GM12878 (cell line): ENCODE results near the gene CRTC1. TPM values are rescaled to one million over a fixed set of nuclear protein-coding genes. Genes with fewer than 3 reads are reported as not detected.

Experiments
- ATAC-seq: fragments of 200-7000 bp; cut with Tn5 transposase; 3 replicates; pipeline ENCODE4 v1.9.1; 2020; ENCODE audit warnings: mild to moderate bottlenecking, moderate library complexity
- BruUV-seq: library from RNA; stranded (reverse); fragments of 400-500 nt; replicated peaks from 2 replicates; lab custom pipeline; 2021; lab: Mats Ljungman, UMichigan
- CTCF ChIA-PET: fragments of 300-600 bp; sonication (Branson Sonifier 250); formaldehyde crosslinking; extraction: SDS; loops from one replicate; lab custom pipeline; 2021; ENCODE audit warnings: inconsistent platforms; lab: Yijun Ruan, JAX
- POLR2A ChIA-PET: fragments of 350-600 bp; formaldehyde crosslinking; extraction: SDS; loops from one replicate; lab custom pipeline; 2021; ENCODE audit warnings: inconsistent platforms; lab: Charles Lee
- RAD21 ChIA-PET: fragments of 300-600 bp; sonication (Branson Sonifier 250); formaldehyde crosslinking; loops from one replicate; lab custom pipeline; 2023; ENCODE audit warnings: antibody characterized with exemption; ENCODE audit not compliant: unreplicated experiment; lab: Charles Lee
- SMC1A ChIA-PET: fragments of 300-600 bp; sonication (Branson Sonifier 250); formaldehyde crosslinking; loops from one replicate; lab custom pipeline; 2023; ENCODE audit not compliant: unreplicated experiment, uncharacterized antibody; lab: Charles Lee
- DNase-seq: peaks from one replicate; pipeline ENCODE4 v3.0.0-alpha.2; 2011; ENCODE audit warnings: low read depth, low spot score
- FAIRE-seq: peaks from 3 replicates; lab custom pipeline; 2011; peaks lifted over from hg19 to GRCh38; lab: Jason Lieb, UNC
- H2AFZ ChIP-seq: 2 replicates; pipeline ENCODE4 v1.6.0; 2011; ENCODE audit warnings: low read depth, low read length, control low read depth; ENCODE audit not compliant: control insufficient read depth
- H3K27ac ChIP-seq: 2 replicates; pipeline ENCODE4 v1.5.1; 2011; ENCODE audit warnings: control low read depth; ENCODE audit not compliant: control insufficient read depth, insufficient read depth
- H3K27me3 ChIP-seq, 2 experiments: replicated peaks in 1 of 2; 2 replicates each; pipeline versions ENCODE4 v1.6.0 to v1.6.1; 2011; ENCODE audit warnings: low read length in 1 of 2; ENCODE audit not compliant: control insufficient read depth in 2 of 2, insufficient read depth in 2 of 2
- H3K36me3 ChIP-seq, 2 experiments: 2 replicates each; pipeline ENCODE4 v1.5.1; 2011; ENCODE audit warnings: low read length in 1 of 2; ENCODE audit not compliant: control insufficient read depth in 2 of 2, insufficient read depth in 2 of 2
- H3K4me1 ChIP-seq: 2 replicates; pipeline ENCODE4 v1.6.1; 2011; ENCODE audit warnings: mild to moderate bottlenecking, low read length, moderate library complexity, mixed read lengths; ENCODE audit not compliant: control insufficient read depth, insufficient read depth
- H3K4me2 ChIP-seq: 2 replicates; pipeline ENCODE4 v1.6.0; 2011; ENCODE audit warnings: control low read depth; ENCODE audit not compliant: control insufficient read depth, insufficient read depth
- H3K4me3 ChIP-seq: fragments of 200-600 bp; sonication (generic); 2 replicates; pipeline ENCODE4 v1.5.1; 2016
- H3K79me2 ChIP-seq: 2 replicates; pipeline ENCODE4 v1.6.0; 2011; ENCODE audit warnings: low read length; ENCODE audit not compliant: control insufficient read depth, insufficient read depth
- H3K9ac ChIP-seq: 2 replicates; pipeline ENCODE4 v1.8.0; 2011; ENCODE audit warnings: low read length, control low read depth, mixed read lengths; ENCODE audit not compliant: control insufficient read depth, insufficient read depth
- H3K9me3 ChIP-seq: replicated peaks from 3 replicates; pipeline ENCODE4 v1.5.1; 2011; ENCODE audit warnings: mild to moderate bottlenecking, low read length; ENCODE audit not compliant: control insufficient read depth, insufficient read depth
- H4K20me1 ChIP-seq: 2 replicates; pipeline ENCODE4 v1.6.0; 2011; ENCODE audit not compliant: control insufficient read depth, insufficient read depth
- CHD4 ChIP-seq: fragments of 200-600 bp; sonication (generic); IDR thresholded peaks from 2 replicates; pipeline ENCODE4 v1.6.1; 2016; ENCODE audit warnings: mild to moderate bottlenecking
- IKZF1 ChIP-seq: fragments of 450-650 bp; conservative IDR thresholded peaks from 2 replicates; pipeline ENCODE4 v1.6.1; 2017; ENCODE audit warnings: antibody characterized with exemption, mild to moderate bottlenecking
- PAX8 ChIP-seq: fragments of 450-650 bp; IDR thresholded peaks from 2 replicates; pipeline ENCODE4 v1.6.1; 2017; ENCODE audit warnings: mild to moderate bottlenecking, moderate library complexity
- SIN3A ChIP-seq: IDR thresholded peaks from 2 replicates; pipeline ENCODE4 v1.6.1; 2012; ENCODE audit warnings: low read depth, low read length, improper control_type of control experiment
- SREBF1 ChIP-seq: IDR thresholded peaks from 2 replicates; pipeline ENCODE4 v1.6.1; 2012; ENCODE audit warnings: mild to moderate bottlenecking, low read length
- WGBS: methylation state at CpG from one replicate; pipeline ENCODE4 v1.1.6; 2016; ENCODE audit warnings: low lambda C conversion rate; ENCODE audit not compliant: insufficient replicate concordance, insufficient coverage; ENCODE audit errors: missing lambda C conversion rate; 5-methylcytosine and 5-hydroxymethylcytosine counted together
- in situ Hi-C: fragments of 300-500 bp; cut with MboI; formaldehyde crosslinking; loops from 9 replicates; pipeline ENCODE4 v1.14.3; 2018; ENCODE audit warnings: mixed read lengths
- intact Hi-C: fragments of 100-400 bp; cut with micrococcal nuclease; formaldehyde crosslinking; loops from one replicate; pipeline ENCODE4 v1.14.2; 2022; ENCODE audit not compliant: unreplicated experiment
- polyA plus RNA-seq, 11 experiments: library from polyadenylated mRNA; depleted of rRNA in 4 of 11; unstranded in 6 of 11; stranded (reverse) in 5 of 11; fragments of >200 nt; fragmentation: Nextera tagmentation in 4 of 11; fragmentation: Illumina TruSeq in 1 of 11; extraction: Ambion mirVana in 4 of 11; extraction: Trizol in 1 of 11; gene quantifications; 1 replicate in 1 of 11; 2 replicates in 10 of 11; pipeline versions ENCODE4 v1.2.1 to v1.2.3, GENCODE V29; 2011 to 2016; ENCODE audit warnings: inconsistent platforms in 2 of 11, missing spikeins in 2 of 11, low read depth in 1 of 11
- total RNA-seq, 4 experiments: library from RNA; depleted of rRNA in 3 of 4; stranded (reverse); fragments of >200 nt in 3 of 4; fragmentation: Illumina TruSeq in 1 of 4; extraction: Trizol in 1 of 4; gene quantifications; 2 replicates each; pipeline versions ENCODE4 v1.2.1 to v1.2.3, GENCODE V29; 2013 to 2021
- TF ChIP-seq, protein P1 (sequence below), 3 experiments: IDR thresholded peaks in 2 of 3; conservative IDR thresholded peaks in 1 of 3; 2 replicates each; pipeline ENCODE4 v1.5.1; 2011; ENCODE audit warnings: low read depth in 3 of 3, low read length in 3 of 3, mild to moderate bottlenecking in 3 of 3, control low read depth in 2 of 3, moderate library complexity in 2 of 3, inconsistent platforms in 1 of 3, mixed read lengths in 1 of 3; ENCODE audit not compliant: control insufficient read depth in 2 of 3, insufficient read depth in 1 of 3; ENCODE audit errors: extremely low read depth in 1 of 3
- TF ChIP-seq, protein P2 (sequence below): fragments of 150-350 bp; IDR thresholded peaks from 2 replicates; pipeline ENCODE4 v1.6.1; 2016; ENCODE audit warnings: low read depth, low read length
- TF ChIP-seq, protein P3 (sequence below): fragments of 450-650 bp; IDR thresholded peaks from 2 replicates; pipeline ENCODE4 v1.6.1; 2017; ENCODE audit warnings: antibody characterized with exemption, mild to moderate bottlenecking, moderate library complexity

Gene CRTC1
- total and polyA plus RNA-seq, 10 of the 15 experiments (the other 5 are each of a cell fraction or from before 2014, with no cell fraction given): 0.02 to 4.6 (median 1.1) TPM; not detected in 1

DNA sequence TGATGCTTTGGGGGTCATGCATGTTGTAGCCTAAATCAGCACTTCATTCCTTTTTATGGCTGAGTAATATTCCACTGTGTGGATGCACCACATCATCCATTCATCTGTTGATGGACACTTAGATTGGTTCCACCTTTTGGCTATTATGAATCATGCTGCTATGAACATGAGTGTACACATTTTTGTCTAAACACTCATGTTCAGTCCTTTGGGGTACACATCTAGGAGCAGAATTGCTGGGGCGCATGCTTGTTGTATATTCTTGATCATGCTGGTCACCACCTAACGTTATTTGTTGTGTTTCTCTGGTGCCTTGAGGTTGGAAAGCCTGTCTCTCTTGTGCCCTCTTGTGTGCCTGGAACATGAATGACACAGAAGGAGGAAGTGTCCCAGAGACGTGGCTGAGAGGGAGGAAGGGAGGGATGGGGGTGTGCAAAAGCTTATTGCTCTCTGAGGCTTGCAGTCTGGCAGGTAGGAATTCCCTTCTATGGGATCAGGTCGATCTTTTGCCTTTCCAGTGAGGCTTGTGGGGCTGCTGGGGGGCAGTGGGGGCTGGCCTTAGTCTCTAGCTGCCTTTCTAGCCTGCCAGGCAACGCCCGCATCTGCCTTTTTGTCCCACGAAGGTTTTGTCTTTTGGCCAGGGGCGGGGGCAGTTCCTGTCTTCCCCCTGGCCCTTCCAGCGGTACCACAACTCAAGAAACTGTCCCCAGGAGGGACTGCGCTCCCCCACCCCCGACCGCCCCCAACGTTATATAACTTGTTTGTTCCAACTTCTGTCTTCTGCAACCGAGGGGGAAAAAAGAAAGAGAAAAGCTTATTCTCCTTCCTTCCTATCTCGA lies 39.1 kb upstream of the CRTC1 start (continued):
- TF ChIP-seq, protein P1, sequence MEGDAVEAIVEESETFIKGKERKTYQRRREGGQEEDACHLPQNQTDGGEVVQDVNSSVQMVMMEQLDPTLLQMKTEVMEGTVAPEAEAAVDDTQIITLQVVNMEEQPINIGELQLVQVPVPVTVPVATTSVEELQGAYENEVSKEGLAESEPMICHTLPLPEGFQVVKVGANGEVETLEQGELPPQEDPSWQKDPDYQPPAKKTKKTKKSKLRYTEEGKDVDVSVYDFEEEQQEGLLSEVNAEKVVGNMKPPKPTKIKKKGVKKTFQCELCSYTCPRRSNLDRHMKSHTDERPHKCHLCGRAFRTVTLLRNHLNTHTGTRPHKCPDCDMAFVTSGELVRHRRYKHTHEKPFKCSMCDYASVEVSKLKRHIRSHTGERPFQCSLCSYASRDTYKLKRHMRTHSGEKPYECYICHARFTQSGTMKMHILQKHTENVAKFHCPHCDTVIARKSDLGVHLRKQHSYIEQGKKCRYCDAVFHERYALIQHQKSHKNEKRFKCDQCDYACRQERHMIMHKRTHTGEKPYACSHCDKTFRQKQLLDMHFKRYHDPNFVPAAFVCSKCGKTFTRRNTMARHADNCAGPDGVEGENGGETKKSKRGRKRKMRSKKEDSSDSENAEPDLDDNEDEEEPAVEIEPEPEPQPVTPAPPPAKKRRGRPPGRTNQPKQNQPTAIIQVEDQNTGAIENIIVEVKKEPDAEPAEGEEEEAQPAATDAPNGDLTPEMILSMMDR (IDR thresholded peaks at IDR 0.05 in 2 of 3, conservative IDR thresholded peaks at IDR 0.05 in 1 of 3; ENCODE audit: control insufficient read depth in 2 of 3, extremely low read depth in 1 of 3, insufficient read depth in 1 of 3, low read depth in 3 of 3, low read length in 3 of 3): peak; percentile 17 to 26 (median 25); a peak in 4 of 6 replicates

DNA sequence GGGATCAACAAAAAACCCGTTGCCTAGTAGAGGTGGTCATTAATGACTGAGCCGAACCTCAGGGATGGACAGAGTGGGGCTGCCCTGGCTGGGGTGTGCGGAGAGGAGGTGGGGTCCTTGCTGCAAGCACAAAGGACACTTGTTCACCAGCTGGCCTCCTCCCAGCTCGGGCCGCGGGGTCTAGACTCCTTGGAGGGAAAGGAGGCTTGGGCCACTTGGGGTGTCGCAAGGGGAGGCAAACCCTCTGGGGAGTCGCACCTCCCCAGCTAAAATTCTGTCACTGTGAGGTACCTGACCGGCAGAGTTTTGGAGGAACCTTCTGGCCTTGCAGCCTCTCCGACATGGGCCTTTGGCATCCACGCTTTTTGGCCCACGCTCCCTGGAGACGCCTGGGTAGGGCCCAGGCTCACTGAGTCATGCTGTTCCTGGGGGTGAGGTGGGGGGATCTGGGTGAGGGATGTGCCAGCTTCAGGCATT lies 38.4 kb upstream of the CRTC1 start:
- FAIRE-seq (no peak), ATAC-seq (no peak), DNase-seq (no peak)
- POLR2A ChIA-PET: interaction anchor here (0.5 to 0.6 kb wide), 2 partner anchors 42 to 142 kb away, joined by 3 to 8 read pairs; no protein-coding TSS in a partner anchor
- Histone ChIP-seq H4K20me1 (peaks cover 6% of the 10 kb centered on the region; the same call in 1 of the 2 replicates), H3K79me2 (no peaks in the 10 kb centered on the region; the same call in 1 of the 2 replicates), H3K4me2 (no peak overlapping the region), H3K36me3 (no peaks in the 10 kb centered on the region; a peak in 2 of 4 replicates), H3K9ac (no peak overlapping the region), H3K9me3 (no peaks in the 10 kb centered on the region), H2AFZ (no peak overlapping the region), H3K27ac (no peak overlapping the region), H3K4me3 (no peak overlapping the region), H3K4me1 (peaks cover 17% of the 10 kb centered on the region), H3K27me3 (no peaks in the 10 kb centered on the region)
- in situ Hi-C loops (no loop called here), intact Hi-C loops (no loop called here)
- RAD21 ChIA-PET: no interaction called here
- BruUV-seq: no TSS peak
- CTCF ChIA-PET: interaction anchor here (1.1 to 1.7 kb wide), 2 partner anchors 51 to 101 kb away, joined by 3 to 6 read pairs; no protein-coding TSS in a partner anchor
- TF ChIP-seq SREBF1 (no peak), PAX8 (no peak), IKZF1 (no peak), SIN3A (no peak), CHD4 (no peak)
- TF ChIP-seq, protein P2, sequence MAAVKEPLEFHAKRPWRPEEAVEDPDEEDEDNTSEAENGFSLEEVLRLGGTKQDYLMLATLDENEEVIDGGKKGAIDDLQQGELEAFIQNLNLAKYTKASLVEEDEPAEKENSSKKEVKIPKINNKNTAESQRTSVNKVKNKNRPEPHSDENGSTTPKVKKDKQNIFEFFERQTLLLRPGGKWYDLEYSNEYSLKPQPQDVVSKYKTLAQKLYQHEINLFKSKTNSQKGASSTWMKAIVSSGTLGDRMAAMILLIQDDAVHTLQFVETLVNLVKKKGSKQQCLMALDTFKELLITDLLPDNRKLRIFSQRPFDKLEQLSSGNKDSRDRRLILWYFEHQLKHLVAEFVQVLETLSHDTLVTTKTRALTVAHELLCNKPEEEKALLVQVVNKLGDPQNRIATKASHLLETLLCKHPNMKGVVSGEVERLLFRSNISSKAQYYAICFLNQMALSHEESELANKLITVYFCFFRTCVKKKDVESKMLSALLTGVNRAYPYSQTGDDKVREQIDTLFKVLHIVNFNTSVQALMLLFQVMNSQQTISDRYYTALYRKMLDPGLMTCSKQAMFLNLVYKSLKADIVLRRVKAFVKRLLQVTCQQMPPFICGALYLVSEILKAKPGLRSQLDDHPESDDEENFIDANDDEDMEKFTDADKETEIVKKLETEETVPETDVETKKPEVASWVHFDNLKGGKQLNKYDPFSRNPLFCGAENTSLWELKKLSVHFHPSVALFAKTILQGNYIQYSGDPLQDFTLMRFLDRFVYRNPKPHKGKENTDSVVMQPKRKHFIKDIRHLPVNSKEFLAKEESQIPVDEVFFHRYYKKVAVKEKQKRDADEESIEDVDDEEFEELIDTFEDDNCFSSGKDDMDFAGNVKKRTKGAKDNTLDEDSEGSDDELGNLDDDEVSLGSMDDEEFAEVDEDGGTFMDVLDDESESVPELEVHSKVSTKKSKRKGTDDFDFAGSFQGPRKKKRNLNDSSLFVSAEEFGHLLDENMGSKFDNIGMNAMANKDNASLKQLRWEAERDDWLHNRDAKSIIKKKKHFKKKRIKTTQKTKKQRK: no peak
- TF ChIP-seq, protein P3, sequence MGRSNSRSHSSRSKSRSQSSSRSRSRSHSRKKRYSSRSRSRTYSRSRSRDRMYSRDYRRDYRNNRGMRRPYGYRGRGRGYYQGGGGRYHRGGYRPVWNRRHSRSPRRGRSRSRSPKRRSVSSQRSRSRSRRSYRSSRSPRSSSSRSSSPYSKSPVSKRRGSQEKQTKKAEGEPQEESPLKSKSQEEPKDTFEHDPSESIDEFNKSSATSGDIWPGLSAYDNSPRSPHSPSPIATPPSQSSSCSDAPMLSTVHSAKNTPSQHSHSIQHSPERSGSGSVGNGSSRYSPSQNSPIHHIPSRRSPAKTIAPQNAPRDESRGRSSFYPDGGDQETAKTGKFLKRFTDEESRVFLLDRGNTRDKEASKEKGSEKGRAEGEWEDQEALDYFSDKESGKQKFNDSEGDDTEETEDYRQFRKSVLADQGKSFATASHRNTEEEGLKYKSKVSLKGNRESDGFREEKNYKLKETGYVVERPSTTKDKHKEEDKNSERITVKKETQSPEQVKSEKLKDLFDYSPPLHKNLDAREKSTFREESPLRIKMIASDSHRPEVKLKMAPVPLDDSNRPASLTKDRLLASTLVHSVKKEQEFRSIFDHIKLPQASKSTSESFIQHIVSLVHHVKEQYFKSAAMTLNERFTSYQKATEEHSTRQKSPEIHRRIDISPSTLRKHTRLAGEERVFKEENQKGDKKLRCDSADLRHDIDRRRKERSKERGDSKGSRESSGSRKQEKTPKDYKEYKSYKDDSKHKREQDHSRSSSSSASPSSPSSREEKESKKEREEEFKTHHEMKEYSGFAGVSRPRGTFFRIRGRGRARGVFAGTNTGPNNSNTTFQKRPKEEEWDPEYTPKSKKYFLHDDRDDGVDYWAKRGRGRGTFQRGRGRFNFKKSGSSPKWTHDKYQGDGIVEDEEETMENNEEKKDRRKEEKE: no peak
- SMC1A ChIA-PET: no interaction called here
- 87% methylated on average over 13 of the region's 13 CpGs for whole genome bisulfite sequencing
